SK-N-SH (cell line): ENCODE data around the gene NSUN5. TPM values are rescaled to one million over a fixed set of nuclear protein-coding genes. Genes with fewer than 3 reads are reported as not detected.
"Not testable (repeated sequence)": the region's sequence is repeated elsewhere in the genome, so short reads cannot be mapped to it uniquely, and the experiment has no call there.

ENCODE experiments used
- CTCF ChIA-PET: fragments of 300-600, 350-600 bp; formaldehyde crosslinking; extraction: SDS; loops from one replicate; lab custom pipeline; 2021; lab: Yijun Ruan, JAX
- POLR2A ChIA-PET: fragments of 350-600 bp; sonication (Branson Sonifier 250); formaldehyde crosslinking; extraction: SDS; loops from one replicate; lab custom pipeline; 2020; ENCODE audit warnings: antibody characterized with exemption, inconsistent platforms; lab: Yijun Ruan, JAX
- DNase-seq: peaks from one replicate; pipeline ENCODE4 v3.0.0; 2012
- H2AFZ ChIP-seq: fragments of 200-600 bp; sonication (generic); 2 replicates; pipeline ENCODE4 v1.8.1; 2016; ENCODE audit warnings: antibody characterized with exemption, mild to moderate bottlenecking, low read depth
- H3F3A ChIP-seq: fragments of 200-600 bp; sonication (generic); replicated peaks from 2 replicates; pipeline ENCODE3; 2016; ENCODE audit warnings: antibody characterized with exemption, mild to moderate bottlenecking; ENCODE audit not compliant: insufficient read depth
- H3K27ac ChIP-seq, 2 experiments: fragments of 200-500 bp in 1 of 2; fragments of 200-600 bp in 1 of 2; sonication (Bioruptor generic) in 1 of 2; sonication (generic), shearing (Covaris generic) in 1 of 2; 2 replicates each; pipeline versions ENCODE4 v1.5.1 to v1.6.1; 2014 to 2016; ENCODE audit warnings: low read depth in 2 of 2, inconsistent platforms in 1 of 2, low read length in 1 of 2, mild to moderate bottlenecking in 1 of 2, mixed read lengths in 1 of 2
- H3K27me3 ChIP-seq: fragments of 200-600 bp; sonication (generic), shearing (Covaris generic); 2 replicates; pipeline ENCODE4 v1.6.1; 2016; ENCODE audit warnings: mixed run types; ENCODE audit not compliant: insufficient read depth
- H3K36me3 ChIP-seq, 2 experiments: fragments of 200-500 bp in 1 of 2; fragments of 200-600 bp in 1 of 2; sonication (Bioruptor generic) in 1 of 2; sonication (generic) in 1 of 2; replicated peaks in 1 of 2; 2 replicates each; pipeline versions ENCODE3 to v1.5.1; 2014 to 2016; ENCODE audit warnings: low read length in 1 of 2, mild to moderate bottlenecking in 1 of 2; ENCODE audit not compliant: insufficient read depth in 2 of 2, control insufficient read depth in 1 of 2
- H3K4me1 ChIP-seq, 2 experiments: fragments of 200-500 bp in 1 of 2; fragments of 200-600 bp in 1 of 2; sonication (Bioruptor generic) in 1 of 2; sonication (generic), shearing (Covaris generic) in 1 of 2; 2 replicates each; pipeline versions ENCODE4 v1.5.1 to v1.6.1; 2014 to 2016; ENCODE audit warnings: low read depth in 1 of 2, low read length in 1 of 2, mixed run types in 1 of 2; ENCODE audit not compliant: insufficient read depth in 2 of 2, control insufficient read depth in 1 of 2
- H3K4me2 ChIP-seq: fragments of 200-600 bp; sonication (generic), shearing (Covaris generic); 2 replicates; pipeline ENCODE4 v1.6.1; 2017; ENCODE audit warnings: mixed run types
- H3K4me3 ChIP-seq, 2 experiments: fragments of 200-500 bp in 1 of 2; fragments of 200-600 bp in 1 of 2; sonication (Bioruptor generic) in 1 of 2; sonication (generic), shearing (Covaris generic) in 1 of 2; 2 replicates each; pipeline versions ENCODE4 v1.5.1 to v1.8.1; 2014 to 2016; ENCODE audit warnings: low read depth in 2 of 2, inconsistent platforms in 1 of 2, low read length in 1 of 2, mild to moderate bottlenecking in 1 of 2, mixed read lengths in 1 of 2, moderate library complexity in 1 of 2
- H3K79me2 ChIP-seq: fragments of 200-600 bp; sonication (generic); 2 replicates; pipeline ENCODE4 v1.8.1; 2017; ENCODE audit warnings: mild to moderate bottlenecking; ENCODE audit not compliant: insufficient read depth
- H3K9ac ChIP-seq: fragments of 200-600 bp; sonication (generic); 2 replicates; pipeline ENCODE4 v1.6.1; 2017; ENCODE audit warnings: mixed run types
- H3K9me2 ChIP-seq: fragments of 200-600 bp; sonication (generic); 2 replicates; pipeline ENCODE4 v1.6.1; 2017; ENCODE audit warnings: mixed run types
- H3K9me3 ChIP-seq: fragments of 200-600 bp; sonication (generic); 2 replicates; pipeline ENCODE4 v1.6.1; 2017; ENCODE audit warnings: mixed run types, mild to moderate bottlenecking, moderate library complexity
- H4K20me1 ChIP-seq: fragments of 200-600 bp; sonication (generic); 2 replicates; pipeline ENCODE4 v1.6.1; 2017; ENCODE audit warnings: mild to moderate bottlenecking, mixed run types; ENCODE audit not compliant: insufficient read depth
- WGBS: methylation state at CpG from one replicate; pipeline ENCODE4 v1.1.6; 2017; ENCODE audit warnings: low lambda C conversion rate; 5-methylcytosine and 5-hydroxymethylcytosine counted together
- polyA plus RNA-seq, 3 experiments: library from polyadenylated mRNA; depleted of rRNA; stranded (reverse); fragments of >200 nt; gene quantifications; 2 replicates each; pipeline ENCODE4 v1.2.3, GENCODE V29; 2012
- small RNA-seq, 7 experiments: library from RNA; depleted of rRNA; stranded (forward); fragments of <200 nt; gene quantifications; one replicate each; pipeline ENCODE3, GENCODE V24; 2012

The NSUN5 gene
- polyA plus RNA-seq, 1 of the 3 experiments (the other 2 are of a cell fraction), result 59.2 TPM

- H3K9me3 ChIP-seq, H3K79me2 ChIP-seq, POLR2A ChIA-PET, CTCF ChIA-PET, H3K4me1 ChIP-seq, H3K9me2 ChIP-seq, H3K27me3 ChIP-seq, H3K9ac ChIP-seq, H3F3A ChIP-seq, H2AFZ ChIP-seq, H4K20me1 ChIP-seq, H3K4me2 ChIP-seq, H3K27ac ChIP-seq, DNase-seq, H3K36me3 ChIP-seq, H3K4me3 ChIP-seq: not testable (repeated sequence)
- WGBS, result no CpG with 5 or more reads among the region's 22 CpGs
Measured at GRCh38 chr7:73266719-73267368, 41.8 kb downstream of the NSUN5 start.

- no CpG with 5 or more reads among the region's 2 CpGs for WGBS
- DNase-seq, H3K27me3 ChIP-seq, H3K79me2 ChIP-seq, H3K4me1 ChIP-seq, H4K20me1 ChIP-seq, H3K9me2 ChIP-seq, CTCF ChIA-PET, H3K9ac ChIP-seq, H3K4me2 ChIP-seq, H3K36me3 ChIP-seq, H3F3A ChIP-seq, H3K27ac ChIP-seq, POLR2A ChIA-PET, H2AFZ ChIP-seq, H3K4me3 ChIP-seq, H3K9me3 ChIP-seq: not testable (repeated sequence)
Measured at GRCh38 chr7:73262416-73262815, 46.2 kb downstream of the NSUN5 start.

Small RNA genes within 50 kb of the gene (small RNA-seq; reads per million reads assigned to genes)
- 0 reads per million in 7 experiments for gene RNU6-1080P

Other genes starting within 250 kb of the NSUN5 start
- 0.08 TPM in 1 of 2 replicates, not detected in the other for gene SPDYE9, start 222.8 kb downstream of the NSUN5 start, polyA plus RNA-seq (2012; rRNA removed)
- gene TRIM50, start 19.3 kb upstream of the NSUN5 start, polyA plus RNA-seq (2012; rRNA removed), result not detected in 2 replicates
- not detected in 2 replicates for gene FKBP6, start 19.3 kb upstream of the NSUN5 start, polyA plus RNA-seq (2012; rRNA removed)
- 1.4 and 1.8 TPM in 2 replicates for gene FZD9, start 125.0 kb upstream of the NSUN5 start, polyA plus RNA-seq (2012; rRNA removed)
- gene BAZ1B, start 213.5 kb upstream of the NSUN5 start, polyA plus RNA-seq (2012; rRNA removed), result 19.7 and 20.9 TPM in 2 replicates
- 107 and 114 TPM in 2 replicates for gene BCL7B, start 248.9 kb upstream of the NSUN5 start, polyA plus RNA-seq (2012; rRNA removed)